ENCODE measurements around the gene ANXA11. TPM values are rescaled to one million over a fixed set of nuclear protein-coding genes. Genes with fewer than 3 reads are reported as not detected.

Gene ANXA11
- total RNA-seq, 6 donors from 2014 or later = 108 to 327 (median 194) TPM

- DNase-seq (peak in 1 of 2 donors; percentile 57), ATAC-seq (ENCODE audit: low FRiP score in 2 of 2) (no peak)
- Histone ChIP-seq H3K4me1 (peaks cover 82 to 93% (median 89%) of the 10 kb centered on the region in 4 donors), H3K27me3 (no peaks in the 10 kb centered on the region), H3K4me3 (no peak overlapping the region), H3K36me3 (peaks cover 0 to 7% (median 0%) of the 10 kb centered on the region in 4 donors), H3K9me3 (no peaks in the 10 kb centered on the region), H3K27ac (peak overlapping the region; percentile 89 to 100 (median 98))
- TF ChIP-seq CTCF (IDR thresholded peaks at IDR 0.05) (no peak), POLR2AphosphoS5 (IDR thresholded peaks at IDR 0.05) (peak in 1 of 2 donors; percentile 31), POLR2A (IDR thresholded peaks at IDR 0.05) (peak in 1 of 4 donors; percentile 10), EP300 (IDR thresholded peaks at IDR 0.05) (peak in 2 of 4 donors; percentile 9 to 20)
- 53 to 61% methylated on average over 8 of the region's 8 CpGs for WGBS, 2 donors
These were observed 3.7 kb downstream of the ANXA11 start for GRCh38 chr10:80201608-80202141.

GRCh38 chr10:80200687-80201086 is 4.7 kb downstream of the ANXA11 start:
- H3K36me3 ChIP-seq = peaks cover 0 to 7% (median 0%) of the 10 kb centered on the region in 4 donors
- DNase-seq (peak in 1 of 2 donors; percentile 18), ATAC-seq (ENCODE audit: low FRiP score in 2 of 2) (no peak)
- no peaks in the 10 kb centered on the region for H3K9me3 ChIP-seq
- WGBS, 2 donors = 88 to 97% methylated on average over 10 of the region's 10 CpGs
- H3K27me3 ChIP-seq = no peaks in the 10 kb centered on the region
- H3K27ac ChIP-seq = peak overlapping the region; percentile 89 to 100 (median 98)
- TF ChIP-seq EP300 (IDR thresholded peaks at IDR 0.05) = no peak
- TF ChIP-seq POLR2A (IDR thresholded peaks at IDR 0.05) = no peak
- no peak for TF ChIP-seq POLR2AphosphoS5 (IDR thresholded peaks at IDR 0.05)
- TF ChIP-seq CTCF (IDR thresholded peaks at IDR 0.05) = no peak
- peaks cover 84 to 93% (median 89%) of the 10 kb centered on the region in 4 donors for H3K4me1 ChIP-seq
- no peak overlapping the region for H3K4me3 ChIP-seq

- Histone ChIP-seq H3K27ac (peak overlapping the region; percentile 89 to 100 (median 98)), H3K27me3 (no peaks in the 10 kb centered on the region), H3K36me3 (peaks cover 0 to 9% (median 0%) of the 10 kb centered on the region in 4 donors), H3K9me3 (no peaks in the 10 kb centered on the region), H3K4me1 (peaks cover 89 to 96% (median 93%) of the 10 kb centered on the region in 4 donors), H3K4me3 (no peak overlapping the region)
- TF ChIP-seq CTCF (IDR thresholded peaks at IDR 0.05) (no peak), EP300 (IDR thresholded peaks at IDR 0.05) (no peak), POLR2AphosphoS5 (IDR thresholded peaks at IDR 0.05) (no peak), POLR2A (IDR thresholded peaks at IDR 0.05) (no peak)
- WGBS, 2 donors = 49 to 54% methylated on average over 1 of the region's 1 CpG
- no peak for ATAC-seq (ENCODE audit: low FRiP score in 2 of 2)
- DNase-seq = no peak
These were observed 5.1 kb downstream of the ANXA11 start for GRCh38 chr10:80200259-80200658.

- H3K4me3 ChIP-seq = no peak overlapping the region
- no peaks in the 10 kb centered on the region for H3K27me3 ChIP-seq
- H3K4me1 ChIP-seq = peaks cover 93 to 100% (median 97%) of the 10 kb centered on the region in 4 donors
- 20 to 30% methylated on average over 8 of the region's 8 CpGs for WGBS, 2 donors
- TF ChIP-seq POLR2AphosphoS5 (IDR thresholded peaks at IDR 0.05) (peak; percentile 73 to 82), EP300 (IDR thresholded peaks at IDR 0.05) (peak in 1 of 4 donors; percentile 89), CTCF (IDR thresholded peaks at IDR 0.05) (peak; percentile 21 to 69 (median 40)), POLR2A (IDR thresholded peaks at IDR 0.05) (peak in 2 of 4 donors; percentile 19 to 65)
- ATAC-seq (ENCODE audit: low FRiP score in 2 of 2) (peak; percentile 48 to 74), DNase-seq (peak in 1 of 2 donors; percentile 76)
- H3K9me3 ChIP-seq = no peaks in the 10 kb centered on the region
- H3K27ac ChIP-seq = peak overlapping the region; percentile 89 to 100 (median 98)
- peaks cover 0 to 9% (median 0%) of the 10 kb centered on the region in 4 donors for H3K36me3 ChIP-seq
These were observed 5.5 kb downstream of the ANXA11 start for GRCh38 chr10:80199828-80200227.

All from upper lobe of left lung (tissue), 6 donors.